GM23248 (cell line): Measurements from ENCODE around the gene MYMK. TPM values are rescaled to one million over a fixed set of nuclear protein-coding genes. Genes with fewer than 3 reads are reported as not detected.

Experiments used
- DNase-seq: peaks from one replicate; pipeline ENCODE4 v3.0.0-alpha.2; 2015
- H2AFZ ChIP-seq: fragments of 200-600 bp; sonication (generic); 2 replicates; pipeline ENCODE4 v1.6.1; 2016; ENCODE audit warnings: antibody characterized with exemption
- H3F3A ChIP-seq: fragments of 200-600 bp; sonication (generic); 2 replicates; pipeline ENCODE4 v1.6.1; 2016; ENCODE audit warnings: mild to moderate bottlenecking, antibody characterized with exemption, mixed run types; ENCODE audit not compliant: insufficient read depth
- H3K27ac ChIP-seq: fragments of 200-600 bp; sonication (generic); 2 replicates; pipeline ENCODE4 v1.5.1; 2016; ENCODE audit warnings: mild to moderate bottlenecking
- H3K27me3 ChIP-seq: fragments of 200-600 bp; sonication (generic); replicated peaks from 2 replicates; pipeline ENCODE4 v1.6.1; 2016; ENCODE audit warnings: mild to moderate bottlenecking; ENCODE audit not compliant: insufficient read depth
- H3K36me3 ChIP-seq: fragments of 200-600 bp; sonication (generic); 2 replicates; pipeline ENCODE4 v1.6.1; 2016; ENCODE audit warnings: low read depth, mild to moderate bottlenecking
- H3K4me1 ChIP-seq: fragments of 200-600 bp; sonication (generic); 2 replicates; pipeline ENCODE4 v1.6.1; 2016; ENCODE audit warnings: mild to moderate bottlenecking; ENCODE audit not compliant: insufficient read depth
- H3K4me2 ChIP-seq: fragments of 200-600 bp; sonication (generic); one replicate; pipeline ENCODE4 v1.6.1; 2016; ENCODE audit warnings: mild to moderate bottlenecking; ENCODE audit not compliant: unreplicated experiment
- H3K4me3 ChIP-seq: fragments of 200-600 bp; sonication (generic); 2 replicates; pipeline ENCODE4 v1.5.1; 2016; ENCODE audit warnings: mild to moderate bottlenecking
- H3K79me2 ChIP-seq: fragments of 200-600 bp; sonication (generic); 2 replicates; pipeline ENCODE4 v1.6.1; 2016; ENCODE audit warnings: mild to moderate bottlenecking; ENCODE audit not compliant: insufficient read depth
- H3K9ac ChIP-seq: fragments of 200-600 bp; sonication (generic); 2 replicates; pipeline ENCODE4 v1.6.1; 2016; ENCODE audit warnings: mild to moderate bottlenecking
- H3K9me2 ChIP-seq: fragments of 200-600 bp; sonication (generic); 2 replicates; pipeline ENCODE4 v1.6.1; 2016; ENCODE audit warnings: mixed run types, mild to moderate bottlenecking, moderate library complexity; ENCODE audit not compliant: insufficient read depth
- H3K9me3 ChIP-seq: fragments of 200-600 bp; sonication (generic); one replicate; pipeline ENCODE4 v1.6.1; 2017; ENCODE audit warnings: low read depth
- H4K20me1 ChIP-seq: fragments of 200-600 bp; sonication (generic); 2 replicates; pipeline ENCODE4 v1.6.0; 2016; ENCODE audit not compliant: insufficient read depth
- EZH2 ChIP-seq: fragments of 200-600 bp; sonication (generic); IDR thresholded peaks from 2 replicates; pipeline ENCODE4 v1.6.1; 2018; ENCODE audit warnings: antibody characterized with exemption, mild to moderate bottlenecking; ENCODE audit not compliant: insufficient read depth, poor library complexity, severe bottlenecking
- EZH2phosphoT487 ChIP-seq: fragments of 200-600 bp; sonication (generic); IDR thresholded peaks from 2 replicates; pipeline ENCODE4 v1.6.1; 2018; ENCODE audit warnings: antibody characterized with exemption, moderate library complexity, mild to moderate bottlenecking, low read depth; ENCODE audit not compliant: insufficient read depth
- WGBS, 2 experiments: methylation state at CpG; one replicate each; pipeline ENCODE4 v1.1.6; 2015 to 2017; ENCODE audit warnings: low lambda C conversion rate in 2 of 2, low coverage in 1 of 2; ENCODE audit errors: missing lambda C conversion rate in 2 of 2; 5-methylcytosine and 5-hydroxymethylcytosine counted together
- in situ Hi-C: fragments of 300-500 bp; cut with MboI; formaldehyde crosslinking; loops from 2 replicates; pipeline ENCODE4 v1.15.0; 2020
- polyA plus RNA-seq: library from polyadenylated mRNA; unstranded; fragments of >200 nt; fragmentation: Nextera tagmentation; extraction: Ambion mirVana; gene quantifications from 2 replicates; pipeline ENCODE4 v1.2.1, GENCODE V29; 2016
- total RNA-seq: library from RNA; depleted of rRNA; stranded (reverse); fragments of >200 nt; shearing (Covaris generic); gene quantifications from 2 replicates; pipeline ENCODE4 v1.2.3, GENCODE V29; 2014

The MYMK gene
- total and polyA plus RNA-seq, 2 experiments from 2014 or later, result not detected

- H3K27ac ChIP-seq, result no peak overlapping the region
- in situ Hi-C loops, result no loop called here
These were observed 30.0 kb upstream of the MYMK start for GRCh38 chr9:133554729-133555128.

GRCh38 chr9:133553973-133554713, 29.4 kb upstream of the MYMK start:
- Histone ChIP-seq H3K4me1 (peaks cover 10% of the 10 kb centered on the region), H2AFZ (no peak overlapping the region), H3F3A (no peaks in the 10 kb centered on the region), H3K79me2 (no peaks in the 10 kb centered on the region), H3K9me3 (no peaks in the 10 kb centered on the region), H3K4me3 (no peak overlapping the region), H3K27me3 (no peaks in the 10 kb centered on the region), H3K27ac (no peak overlapping the region), H4K20me1 (no peaks in the 10 kb centered on the region), H3K9me2 (no peaks in the 10 kb centered on the region), H3K9ac (no peak overlapping the region), H3K36me3 (no peaks in the 10 kb centered on the region), H3K4me2 (no peak overlapping the region)
- in situ Hi-C loops, result no loop called here
- no peak for DNase-seq
- WGBS, 2 experiments, result 81 to 85% methylated on average over 24 to 31 of the region's 31 CpGs
- TF ChIP-seq EZH2phosphoT487, result no peak
- no peak for TF ChIP-seq EZH2

More at GRCh38 chr9:133554729-133555128, 30.0 kb upstream of the MYMK start:
- H4K20me1 ChIP-seq, result no peaks in the 10 kb centered on the region
- no peaks in the 10 kb centered on the region for H3K79me2 ChIP-seq
- H3K4me1 ChIP-seq, result peaks cover 10% of the 10 kb centered on the region
- H3K9me3 ChIP-seq, result no peaks in the 10 kb centered on the region
- H3K9ac ChIP-seq, result no peak overlapping the region
- DNase-seq, result no peak
- 87 to 88% methylated on average over 8 of the region's 8 CpGs for WGBS, 2 experiments
- no peak overlapping the region for H3K4me3 ChIP-seq
- no peaks in the 10 kb centered on the region for H3K36me3 ChIP-seq
- no peak overlapping the region for H2AFZ ChIP-seq
- H3F3A ChIP-seq, result no peaks in the 10 kb centered on the region
- H3K27me3 ChIP-seq, result no peaks in the 10 kb centered on the region
- H3K9me2 ChIP-seq, result no peaks in the 10 kb centered on the region
- TF ChIP-seq EZH2phosphoT487 (no peak), EZH2 (no peak)
- no peak overlapping the region for H3K4me2 ChIP-seq

- no peaks in the 10 kb centered on the region for H3K9me3 ChIP-seq
- TF ChIP-seq EZH2 (no peak), EZH2phosphoT487 (no peak)
- H3K27me3 ChIP-seq, result no peaks in the 10 kb centered on the region
- H3K9ac ChIP-seq, result no peak overlapping the region
- H3F3A ChIP-seq, result no peaks in the 10 kb centered on the region
- no peak overlapping the region for H3K4me2 ChIP-seq
- no peaks in the 10 kb centered on the region for H3K9me2 ChIP-seq
- H3K36me3 ChIP-seq, result no peaks in the 10 kb centered on the region
- no peaks in the 10 kb centered on the region for H4K20me1 ChIP-seq
- no peak overlapping the region for H3K27ac ChIP-seq
- no peak overlapping the region for H3K4me3 ChIP-seq
- H3K79me2 ChIP-seq, result no peaks in the 10 kb centered on the region
- in situ Hi-C loops, result no loop called here
- DNase-seq, result no peak
- WGBS, 2 experiments, result 69 to 73% methylated on average over 10 of the region's 10 CpGs
- H3K4me1 ChIP-seq, result peaks cover 5% of the 10 kb centered on the region
- no peak overlapping the region for H2AFZ ChIP-seq
These were observed 28.4 kb upstream of the MYMK start for GRCh38 chr9:133553123-133553522.

GRCh38 chr9:133552236-133552635, 27.5 kb upstream of the MYMK start:
- Histone ChIP-seq H3K79me2 (no peaks in the 10 kb centered on the region), H3F3A (no peaks in the 10 kb centered on the region), H3K9ac (no peak overlapping the region), H3K4me3 (no peak overlapping the region), H3K4me1 (no peaks in the 10 kb centered on the region), H3K27ac (no peak overlapping the region), H3K36me3 (no peaks in the 10 kb centered on the region), H3K9me3 (no peaks in the 10 kb centered on the region), H3K27me3 (no peaks in the 10 kb centered on the region), H4K20me1 (no peaks in the 10 kb centered on the region), H3K4me2 (no peak overlapping the region), H2AFZ (no peak overlapping the region), H3K9me2 (no peaks in the 10 kb centered on the region)
- WGBS, 2 experiments, result 77 to 80% methylated on average over 8 of the region's 8 CpGs
- no peak for DNase-seq
- no peak for TF ChIP-seq EZH2phosphoT487
- TF ChIP-seq EZH2, result no peak
- in situ Hi-C loops, result no loop called here

- no peaks in the 10 kb centered on the region for H3K9me2 ChIP-seq
- DNase-seq, result no peak
- TF ChIP-seq EZH2phosphoT487, result no peak
- no peak for TF ChIP-seq EZH2
- H3K27me3 ChIP-seq, result no peaks in the 10 kb centered on the region
- no peaks in the 10 kb centered on the region for H3K79me2 ChIP-seq
- no peak overlapping the region for H3K4me2 ChIP-seq
- no peaks in the 10 kb centered on the region for H3K4me1 ChIP-seq
- no peak overlapping the region for H2AFZ ChIP-seq
- no peak overlapping the region for H3K4me3 ChIP-seq
- 64 to 72% methylated on average over 6 to 7 of the region's 7 CpGs for WGBS, 2 experiments
- H3K9me3 ChIP-seq, result no peaks in the 10 kb centered on the region
- H3K27ac ChIP-seq, result no peak overlapping the region
- no peaks in the 10 kb centered on the region for H4K20me1 ChIP-seq
- H3K9ac ChIP-seq, result no peak overlapping the region
- H3F3A ChIP-seq, result no peaks in the 10 kb centered on the region
- H3K36me3 ChIP-seq, result no peaks in the 10 kb centered on the region
- in situ Hi-C loops, result no loop called here
These were observed 26.7 kb upstream of the MYMK start for GRCh38 chr9:133551446-133551845.
